OCI-LY7 (cell line): ENCODE measurements around the gene PPP1R16B. TPM values are rescaled to one million over a fixed set of nuclear protein-coding genes. Genes with fewer than 3 reads are reported as not detected.

ENCODE experiments used
- BruUV-seq: library from RNA; stranded (reverse); fragments of 400-500 nt; replicated peaks from 2 replicates; lab custom pipeline; 2021; lab: Mats Ljungman, UMichigan
- CTCF ChIA-PET: fragments of 300-600 bp; sonication (Branson Sonifier 250); formaldehyde crosslinking; loops from one replicate; lab custom pipeline; 2022; ENCODE audit warnings: antibody characterized with exemption; ENCODE audit not compliant: unreplicated experiment; lab: Charles Lee
- POLR2A ChIA-PET: fragments of 300-600 bp; sonication (Branson Sonifier 250); formaldehyde crosslinking; loops from one replicate; lab custom pipeline; 2022; ENCODE audit warnings: antibody characterized with exemption; lab: Charles Lee
- DNase-seq: peaks from one replicate; pipeline ENCODE4 v3.0.0-alpha.2; 2015; ENCODE audit warnings: low spot score
- H2AFZ ChIP-seq: fragments of 200-600 bp; sonication (generic), shearing (Covaris generic); 2 replicates; pipeline ENCODE4 v1.6.1; 2014; ENCODE audit warnings: mild to moderate bottlenecking, antibody characterized with exemption, low read length, moderate library complexity
- H3K27ac ChIP-seq: fragments of 200-600 bp; sonication (generic); 2 replicates; pipeline ENCODE4 v1.5.1; 2014; ENCODE audit warnings: mixed run types, low read depth, mild to moderate bottlenecking, moderate library complexity, low read length, inconsistent platforms; ENCODE audit not compliant: poor library complexity, severe bottlenecking
- H3K36me3 ChIP-seq: fragments of 200-600 bp; sonication (generic); 2 replicates; pipeline ENCODE4 v1.6.1; 2014; ENCODE audit warnings: mild to moderate bottlenecking, antibody characterized with exemption, low read length, moderate library complexity, mixed read lengths; ENCODE audit not compliant: insufficient read depth
- H3K4me1 ChIP-seq: fragments of 200-600 bp; sonication (generic); 2 replicates; pipeline ENCODE4 v1.5.1; 2014; ENCODE audit warnings: mild to moderate bottlenecking, low read length; ENCODE audit not compliant: insufficient read depth, poor library complexity, severe bottlenecking
- H3K4me2 ChIP-seq: fragments of 200-600 bp; sonication (generic); 2 replicates; pipeline ENCODE4 v1.6.1; 2014; ENCODE audit warnings: mild to moderate bottlenecking, low read length
- H3K4me3 ChIP-seq: fragments of 200-600 bp; sonication (generic); 2 replicates; pipeline ENCODE4 v1.5.1; 2014; ENCODE audit warnings: mild to moderate bottlenecking, low read depth, low read length; ENCODE audit not compliant: poor library complexity, severe bottlenecking
- H3K79me2 ChIP-seq: fragments of 200-600 bp; sonication (generic); 2 replicates; pipeline ENCODE4 v1.6.1; 2016; ENCODE audit warnings: low read depth, mild to moderate bottlenecking, low read length, moderate library complexity, mixed read lengths; ENCODE audit not compliant: insufficient read depth
- H3K9me2 ChIP-seq: fragments of 200-600 bp; sonication (generic); 2 replicates; pipeline ENCODE4 v1.6.1; 2016; ENCODE audit warnings: mild to moderate bottlenecking, low read length, mixed read lengths; ENCODE audit not compliant: insufficient read depth
- H3K9me3 ChIP-seq: fragments of 200-600 bp; sonication (generic); 2 replicates; pipeline ENCODE4 v1.6.1; 2014; ENCODE audit warnings: mild to moderate bottlenecking, mixed run types, low read length, mixed read lengths
- H4K20me1 ChIP-seq: fragments of 200-600 bp; sonication (generic); 2 replicates; pipeline ENCODE4 v1.6.1; 2014; ENCODE audit warnings: mild to moderate bottlenecking, antibody characterized with exemption, low read length, moderate library complexity, mixed read lengths; ENCODE audit not compliant: insufficient read depth
- CTCF ChIP-seq: fragments of 200-600 bp; sonication (generic); conservative IDR thresholded peaks from 2 replicates; pipeline ENCODE4 v1.5.1; 2014; ENCODE audit warnings: mild to moderate bottlenecking, antibody characterized with exemption, low read length, moderate library complexity, mixed read lengths
- EZH2phosphoT487 ChIP-seq: fragments of 200-600 bp; sonication (generic); IDR thresholded peaks from 2 replicates; pipeline ENCODE4 v1.6.1; 2018; ENCODE audit warnings: low read depth, borderline replicate concordance, mild to moderate bottlenecking, mixed run types, antibody characterized with exemption, low read length, moderate library complexity, mixed read lengths
- intact Hi-C: fragments of 100-400 bp; cut with micrococcal nuclease; formaldehyde crosslinking; loops from one replicate; pipeline ENCODE4 v1.10.0; 2022; ENCODE audit not compliant: unreplicated experiment
- total RNA-seq, 2 experiments: library from RNA; depleted of rRNA in 1 of 2; stranded (reverse); fragments of >200 nt in 1 of 2; shearing (Covaris generic) in 1 of 2; gene quantifications; 2 replicates each; pipeline ENCODE4 v1.2.3, GENCODE V29; 2014 to 2022

The PPP1R16B gene
- total RNA-seq, 2 experiments from 2014 or later = 45.4 to 49.7 TPM

DNA sequence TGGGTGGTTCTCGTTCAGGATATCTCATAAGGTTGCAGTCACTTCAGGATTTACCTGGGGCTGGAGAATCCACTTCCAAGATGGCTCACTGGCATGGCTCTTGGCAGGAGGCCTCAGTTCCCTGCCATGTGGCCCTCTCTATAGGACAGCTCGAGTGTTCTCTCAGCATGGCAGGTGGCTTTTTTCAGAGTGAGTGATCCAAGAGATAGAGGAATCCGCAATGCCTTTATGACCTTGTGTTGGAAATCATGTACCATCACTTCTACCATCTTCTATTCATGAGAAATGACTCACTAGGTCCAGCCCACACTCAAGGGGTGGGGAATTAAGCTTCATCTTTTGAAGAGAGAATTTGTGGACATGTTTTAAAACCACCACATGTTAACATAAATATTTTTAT is 37.8 kb downstream of the PPP1R16B start:
- CTCF ChIA-PET = interaction anchor here (1.1 to 1.4 kb wide), 4 partner anchors 15 to 52 kb away, joined by 4 to 6 read pairs (median 4); no protein-coding TSS in a partner anchor
- intact Hi-C loops = loop anchor here (2.0 kb wide), 1 partner anchor 49 kb away; no protein-coding TSS in a partner anchor

DNA sequence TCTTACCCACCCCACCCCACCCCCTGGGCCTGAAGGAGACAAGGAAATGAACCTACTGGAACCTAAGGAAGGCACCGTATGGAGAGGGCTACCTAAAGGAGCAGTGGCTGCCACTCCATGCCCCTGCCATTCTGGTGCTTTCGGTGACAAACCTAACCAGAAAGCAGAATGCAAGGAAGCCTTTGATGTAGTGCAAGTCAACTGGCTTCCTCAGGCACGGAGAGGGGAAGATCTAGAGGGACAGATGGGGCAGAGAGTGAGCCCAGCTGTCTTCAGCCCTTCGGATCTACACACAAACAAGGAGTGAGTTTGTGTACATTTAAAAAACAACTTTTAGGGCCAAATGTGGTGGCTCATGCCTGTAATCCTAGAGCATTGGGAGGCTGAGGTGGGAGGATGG is 39.5 kb downstream of the PPP1R16B start:
- TF ChIP-seq CTCF (no peak), EZH2phosphoT487 (no peak)
- no TSS peak for BruUV-seq
- peak overlapping the region; percentile 79 for H3K4me2 ChIP-seq
- no peaks in the 10 kb centered on the region for H3K9me2 ChIP-seq
- peaks cover 94% of the 10 kb centered on the region for H3K79me2 ChIP-seq
- no peak overlapping the region for H2AFZ ChIP-seq
- H3K27ac ChIP-seq = peak overlapping the region; percentile 10
- H3K4me1 ChIP-seq = peaks cover 79% of the 10 kb centered on the region
- H3K4me3 ChIP-seq = no peak overlapping the region
- CTCF ChIA-PET = no interaction called here
- DNase-seq = no peak
- H4K20me1 ChIP-seq = no peaks in the 10 kb centered on the region
- peaks cover 63% of the 10 kb centered on the region for H3K36me3 ChIP-seq
- POLR2A ChIA-PET = interaction anchor here (0.7 to 4.0 kb wide), 5 partner anchors 11 to 39 kb away, joined by 3 to 16 read pairs (median 6); no protein-coding TSS in a partner anchor
- intact Hi-C loops = no loop called here
- H3K9me3 ChIP-seq = no peaks in the 10 kb centered on the region

More for the DNA sequence above, 37.8 kb downstream of the PPP1R16B start:
- Histone ChIP-seq H3K9me3 (no peaks in the 10 kb centered on the region), H2AFZ (no peak overlapping the region; the same call in 1 of the 2 replicates), H4K20me1 (no peaks in the 10 kb centered on the region), H3K9me2 (no peaks in the 10 kb centered on the region), H3K4me3 (peak overlapping the region; percentile 57), H3K27ac (peak overlapping the region; percentile 99), H3K4me1 (peaks cover 82% of the 10 kb centered on the region), H3K4me2 (peak overlapping the region; percentile 79), H3K36me3 (peaks cover 66% of the 10 kb centered on the region), H3K79me2 (peaks cover 87% of the 10 kb centered on the region)
- TF ChIP-seq EZH2phosphoT487 = no peak
- no TSS peak for BruUV-seq
- peak; percentile 36 for DNase-seq
- POLR2A ChIA-PET = interaction anchor here (0.6 to 6.2 kb wide), 11 partner anchors 10 to 94 kb away, joined by 3 to 39 read pairs (median 8); partner anchors contain the start of gene PPP1R16B

- ChIA-PET CTCF (no interaction called here), POLR2A (interaction anchor here (4.0 kb wide), 1 partner anchor 8 kb away, joined by 16 read pairs; no protein-coding TSS in a partner anchor)
- no peak for DNase-seq
- Histone ChIP-seq H3K36me3 (peaks cover 70% of the 10 kb centered on the region), H3K4me3 (no peak overlapping the region), H3K4me1 (peaks cover 53% of the 10 kb centered on the region), H3K4me2 (no peak overlapping the region), H2AFZ (no peak overlapping the region), H3K27ac (no peak overlapping the region), H3K79me2 (peaks cover 85% of the 10 kb centered on the region), H4K20me1 (no peaks in the 10 kb centered on the region), H3K9me2 (no peaks in the 10 kb centered on the region), H3K9me3 (no peaks in the 10 kb centered on the region)
- BruUV-seq = no TSS peak
- intact Hi-C loops = no loop called here
- TF ChIP-seq EZH2phosphoT487 (no peak), CTCF (no peak)
These were observed 42.3 kb downstream of the PPP1R16B start for GRCh38 chr20:38847840-38848239.
